IMR-90 (cell line): ENCODE measurements around the gene SPATA9. TPM values are rescaled to one million over a fixed set of nuclear protein-coding genes. Genes with fewer than 3 reads are reported as not detected.

Source experiments
- ATAC-seq: fragments of 200-7000 bp; cut with Tn5 transposase; 2 replicates; pipeline ENCODE4 v1.9.1; 2020; ENCODE audit warnings: low read depth, mild to moderate bottlenecking, moderate library complexity
- BruUV-seq: library from RNA; stranded (reverse); fragments of 400-500 nt; replicated peaks from 2 replicates; lab custom pipeline; 2021; lab: Mats Ljungman, UMichigan
- CTCF ChIA-PET: fragments of 300-600 bp; formaldehyde crosslinking; extraction: SDS; loops from one replicate; lab custom pipeline; 2021; ENCODE audit warnings: antibody characterized with exemption; lab: Yijun Ruan, JAX
- POLR2A ChIA-PET: fragments of 300-600 bp; sonication (Branson Sonifier 250); formaldehyde crosslinking; loops from one replicate; lab custom pipeline; 2022; ENCODE audit warnings: antibody characterized with exemption; ENCODE audit not compliant: unreplicated experiment; lab: Charles Lee
- DNase-seq: peaks from one replicate; pipeline ENCODE4 v3.0.0; 2013
- H2AFZ ChIP-seq: replicated peaks from 2 replicates; pipeline ENCODE3; 2013; ENCODE audit warnings: low read length, mild to moderate bottlenecking; ENCODE audit not compliant: poor library complexity
- H2AK5ac ChIP-seq: 2 replicates; pipeline ENCODE4 v1.6.1; 2013; ENCODE audit warnings: low read depth, low read length, inconsistent platforms
- H2AK9ac ChIP-seq: replicated peaks from 2 replicates; pipeline ENCODE3; 2013; ENCODE audit warnings: mild to moderate bottlenecking, low read depth, low read length, moderate library complexity; ENCODE audit not compliant: poor library complexity
- H2BK120ac ChIP-seq: 2 replicates; pipeline ENCODE4 v1.6.1; 2013; ENCODE audit warnings: low read depth, low read length, inconsistent platforms
- H2BK15ac ChIP-seq: 3 replicates; pipeline ENCODE4 v1.6.1; 2013; ENCODE audit warnings: low read depth, low read length, inconsistent platforms
- H2BK20ac ChIP-seq: 2 replicates; pipeline ENCODE4 v1.6.1; 2013; ENCODE audit warnings: low read depth, mild to moderate bottlenecking, inconsistent platforms, low read length, moderate library complexity
- H2BK5ac ChIP-seq: 2 replicates; pipeline ENCODE4 v1.6.1; 2013; ENCODE audit warnings: mild to moderate bottlenecking, low read depth, low read length, inconsistent platforms; ENCODE audit not compliant: poor library complexity, severe bottlenecking
- H3K14ac ChIP-seq: replicated peaks from 2 replicates; pipeline ENCODE4 v1.6.1; 2013; ENCODE audit warnings: low read depth, low read length, inconsistent platforms
- H3K18ac ChIP-seq: 2 replicates; pipeline ENCODE4 v1.6.1; 2013; ENCODE audit warnings: low read depth, low read length, control low read depth
- H3K23ac ChIP-seq: 2 replicates; pipeline ENCODE4 v1.6.1; 2013; ENCODE audit warnings: low read depth, low read length, inconsistent platforms
- H3K27ac ChIP-seq: 2 replicates; pipeline ENCODE4 v1.5.1; 2013; ENCODE audit warnings: mild to moderate bottlenecking, control low read depth, low read length; ENCODE audit not compliant: insufficient read depth
- H3K27me3 ChIP-seq: 2 replicates; pipeline ENCODE4 v1.6.1; 2013; ENCODE audit warnings: low read length; ENCODE audit not compliant: control insufficient read depth, insufficient read depth
- H3K36me3 ChIP-seq: 2 replicates; pipeline ENCODE4 v1.6.1; 2013; ENCODE audit warnings: low read length, mixed read lengths; ENCODE audit not compliant: control insufficient read depth, insufficient read depth
- H3K4ac ChIP-seq: 2 replicates; pipeline ENCODE4 v1.6.1; 2013; ENCODE audit warnings: low read depth, low read length, inconsistent platforms
- H3K4me1 ChIP-seq: 2 replicates; pipeline ENCODE4 v1.6.1; 2013; ENCODE audit warnings: low read length, mixed read lengths; ENCODE audit not compliant: control insufficient read depth, insufficient read depth
- H3K4me2 ChIP-seq: 2 replicates; pipeline ENCODE4 v1.6.1; 2013; ENCODE audit warnings: low read depth, mild to moderate bottlenecking, control low read depth, low read length, moderate library complexity
- H3K4me3 ChIP-seq: 2 replicates; pipeline ENCODE4 v1.5.1; 2013; ENCODE audit warnings: low read depth, mild to moderate bottlenecking, control low read depth, low read length, moderate library complexity; ENCODE audit not compliant: insufficient read depth
- H3K56ac ChIP-seq: 2 replicates; pipeline ENCODE4 v1.6.1; 2013; ENCODE audit warnings: low read length, inconsistent platforms; ENCODE audit not compliant: insufficient read depth; ENCODE audit errors: extremely low read depth
- H3K79me1 ChIP-seq, 2 experiments: 2 replicates each; pipeline ENCODE4 v1.6.1; 2013; ENCODE audit warnings: low read length in 2 of 2, inconsistent platforms in 1 of 2, low read depth in 1 of 2
- H3K9ac ChIP-seq: 2 replicates; pipeline ENCODE4 v1.6.1; 2013; ENCODE audit warnings: low read depth, low read length, control low read depth
- H3K9me1 ChIP-seq: 2 replicates; pipeline ENCODE4 v1.6.1; 2013; ENCODE audit warnings: low read length, inconsistent platforms; ENCODE audit not compliant: insufficient read depth
- H3K9me3 ChIP-seq: 2 replicates; pipeline ENCODE4 v1.6.1; 2013; ENCODE audit warnings: low read length; ENCODE audit not compliant: control insufficient read depth, insufficient read depth
- H4K20me1 ChIP-seq: 2 replicates; pipeline ENCODE4 v1.6.1; 2013; ENCODE audit warnings: low read length, inconsistent platforms; ENCODE audit not compliant: insufficient read depth
- H4K5ac ChIP-seq: 2 replicates; pipeline ENCODE4 v1.6.1; 2013; ENCODE audit warnings: mild to moderate bottlenecking, low read depth, low read length, control low read depth
- H4K8ac ChIP-seq, 2 experiments: 2 replicates each; pipeline ENCODE4 v1.6.1; 2013; ENCODE audit warnings: low read depth in 2 of 2, low read length in 2 of 2, control low read depth in 1 of 2, inconsistent platforms in 1 of 2
- H4K91ac ChIP-seq: 2 replicates; pipeline ENCODE4 v1.6.1; 2013; ENCODE audit warnings: low read depth, low read length, inconsistent platforms; ENCODE audit not compliant: insufficient read depth
- BHLHE40 ChIP-seq: fragments of 150-350 bp; IDR thresholded peaks from 2 replicates; pipeline ENCODE4 v1.6.1; 2016; ENCODE audit warnings: mild to moderate bottlenecking, low read depth, low read length
- CEBPB ChIP-seq: IDR thresholded peaks from 2 replicates; pipeline ENCODE4 v1.6.1; 2012; ENCODE audit warnings: low read depth, low read length, improper control_type of control experiment
- CHD1 ChIP-seq: IDR thresholded peaks from 2 replicates; pipeline ENCODE4 v1.6.1; 2012; ENCODE audit warnings: low read depth, low read length, improper control_type of control experiment
- FOS ChIP-seq: fragments of 150-350 bp; IDR thresholded peaks from 2 replicates; pipeline ENCODE4 v1.6.1; 2016; ENCODE audit warnings: low read depth, low read length
- MAFK ChIP-seq: IDR thresholded peaks from 2 replicates; pipeline ENCODE4 v1.6.1; 2012; ENCODE audit warnings: low read depth, low read length, improper control_type of control experiment
- MAZ ChIP-seq: IDR thresholded peaks from 2 replicates; pipeline ENCODE4 v1.6.1; 2012; ENCODE audit warnings: low read depth, mild to moderate bottlenecking, low read length, improper control_type of control experiment, moderate library complexity, borderline replicate concordance
- MXI1 ChIP-seq: IDR thresholded peaks from 2 replicates; pipeline ENCODE4 v1.6.1; 2012; ENCODE audit warnings: low read depth, mild to moderate bottlenecking, low read length, moderate library complexity, borderline replicate concordance
- NFE2L2 ChIP-seq: fragments of 150-350 bp; IDR thresholded peaks from 2 replicates; pipeline ENCODE4 v1.6.1; 2016; ENCODE audit warnings: low read depth, mild to moderate bottlenecking, low read length
- POLR2A ChIP-seq: IDR thresholded peaks from 2 replicates; pipeline ENCODE4 v1.6.1; 2012; ENCODE audit warnings: mild to moderate bottlenecking, low read depth, low read length
- RAD21 ChIP-seq: IDR thresholded peaks from 2 replicates; pipeline ENCODE4 v1.6.1; 2012; ENCODE audit warnings: low read length, improper control_type of control experiment
- RCOR1 ChIP-seq: IDR thresholded peaks from 2 replicates; pipeline ENCODE4 v1.6.1; 2012; ENCODE audit warnings: mild to moderate bottlenecking, low read length, improper control_type of control experiment; ENCODE audit not compliant: insufficient replicate concordance
- RFX5 ChIP-seq: IDR thresholded peaks from 2 replicates; pipeline ENCODE4 v1.8.0; 2012; ENCODE audit warnings: low read depth, mild to moderate bottlenecking, low read length, moderate library complexity
- SMC3 ChIP-seq: fragments of 150-350 bp; IDR thresholded peaks from 2 replicates; pipeline ENCODE4 v1.6.1; 2016; ENCODE audit warnings: low read depth, mild to moderate bottlenecking, antibody characterized with exemption, low read length, moderate library complexity
- WGBS, 2 experiments: methylation state at CpG; one replicate each; pipeline versions ENCODE4 v1.1.5 to v1.1.7; 2013; ENCODE audit warnings: missing lambda C conversion rate in 2 of 2; ENCODE audit not compliant: insufficient read length in 1 of 2; ENCODE audit errors: extremely low coverage in 2 of 2; 5-methylcytosine and 5-hydroxymethylcytosine counted together
- dilution Hi-C: fragments of 300-500 bp; cut with HindIII; formaldehyde crosslinking; loops from one replicate; pipeline ENCODE4 v1.14.3; 2018; ENCODE audit warnings: low sequenced_read_pairs; ENCODE audit not compliant: unreplicated experiment
- in situ Hi-C: fragments of 300-500 bp; cut with MboI; formaldehyde crosslinking; loops from 3 replicates; pipeline ENCODE4 v1.14.3; 2019; ENCODE audit warnings: low sequenced_read_pairs, inconsistent platforms, mixed read lengths
- intact Hi-C: fragments of 100-400 bp; cut with micrococcal nuclease; formaldehyde crosslinking; loops from 2 replicates; pipeline ENCODE4 v1.10.0; 2022
- polyA plus RNA-seq, 3 experiments: library from polyadenylated mRNA; depleted of rRNA; stranded (reverse); fragments of >200 nt; gene quantifications; 2 replicates each; pipeline ENCODE4 v1.2.3, GENCODE V29; 2012; ENCODE audit warnings: low replicate concordance in 1 of 3
- total RNA-seq: library from RNA; depleted of rRNA; stranded (reverse); fragments of >200 nt; gene quantifications from 2 replicates; pipeline ENCODE4 v1.2.3, GENCODE V29; 2012
- TF ChIP-seq, protein P1 (sequence below): fragments of 150-350 bp; IDR thresholded peaks from 2 replicates; pipeline ENCODE4 v1.6.1; 2016; ENCODE audit warnings: low read depth, mild to moderate bottlenecking, low read length, moderate library complexity, borderline replicate concordance
- TF ChIP-seq, protein P2 (sequence below): fragments of 150-350 bp; IDR thresholded peaks from 2 replicates; pipeline ENCODE4 v1.6.1; 2017; ENCODE audit warnings: mild to moderate bottlenecking, antibody characterized with exemption, low read length, low read depth
- TF ChIP-seq, protein P3 (sequence below): conservative IDR thresholded peaks from 2 replicates; pipeline ENCODE4 v1.5.1; 2012; ENCODE audit warnings: mild to moderate bottlenecking, low read depth, low read length, improper control_type of control experiment

Gene SPATA9
- total and polyA plus RNA-seq, 2 of the 4 experiments (the other 2 are of a cell fraction), result 0.72 to 0.86 TPM

DNA sequence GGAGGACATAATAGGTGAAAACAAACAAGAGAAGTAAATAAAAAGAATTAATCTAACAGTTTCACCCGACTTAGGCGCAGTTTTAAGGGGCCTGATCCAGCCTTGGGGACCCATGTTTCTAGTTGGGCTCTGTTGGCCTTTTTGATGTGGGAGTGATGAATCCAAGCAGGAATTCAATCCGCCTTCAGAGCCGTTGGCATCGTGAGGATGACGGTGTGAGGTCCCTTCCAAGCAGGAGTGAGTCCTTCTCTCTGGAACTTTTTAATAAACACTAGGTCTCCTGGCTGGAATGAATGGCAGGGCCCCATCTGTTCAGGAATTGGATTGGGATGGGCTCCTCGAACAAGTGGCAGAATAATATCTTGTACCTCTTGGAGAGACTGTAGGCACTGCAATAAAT is 26.1 kb upstream of the SPATA9 start:
- Histone ChIP-seq H3K27me3 (no peaks in the 10 kb centered on the region), H3K4ac (no peak overlapping the region), H2BK5ac (no peak overlapping the region), H3K9ac (no peak overlapping the region), H4K5ac (no peak overlapping the region), H3K9me1 (no peaks in the 10 kb centered on the region; the same call in 1 of the 2 replicates), H4K20me1 (no peaks in the 10 kb centered on the region), H2BK120ac (no peak overlapping the region), H2AK9ac (no peak overlapping the region), H3K56ac (no peak overlapping the region), H2AK5ac (peak overlapping the region; percentile 67; the same call in 1 of the 2 replicates), H3K27ac (no peak overlapping the region), H3K14ac (no peak overlapping the region), H3K18ac (no peak overlapping the region), H3K79me1 (no peaks in the 10 kb centered on the region; a peak in 1 of 4 replicates), H3K36me3 (no peaks in the 10 kb centered on the region), H3K4me1 (peaks cover 2% of the 10 kb centered on the region), H3K23ac (no peak overlapping the region), H2BK15ac (no peak overlapping the region), H2BK20ac (no peak overlapping the region), H4K91ac (no peak overlapping the region), H3K4me2 (no peak overlapping the region), H4K8ac (no peak overlapping the region), H2AFZ (no peak overlapping the region), H3K9me3 (no peaks in the 10 kb centered on the region), H3K4me3 (no peak overlapping the region)
- intact Hi-C loops, result no loop called here
- dilution Hi-C loops, result no loop called here
- DNase-seq (no peak), ATAC-seq (no peak)
- CTCF ChIA-PET, result no interaction called here
- no TSS peak for BruUV-seq
- TF ChIP-seq MAZ (no peak), MXI1 (no peak), FOS (no peak), BHLHE40 (no peak), CEBPB (no peak), SMC3 (no peak), RAD21 (no peak), NFE2L2 (no peak), RCOR1 (no peak), POLR2A (no peak), RFX5 (no peak), MAFK (no peak), CHD1 (no peak)
- TF ChIP-seq, protein P1, sequence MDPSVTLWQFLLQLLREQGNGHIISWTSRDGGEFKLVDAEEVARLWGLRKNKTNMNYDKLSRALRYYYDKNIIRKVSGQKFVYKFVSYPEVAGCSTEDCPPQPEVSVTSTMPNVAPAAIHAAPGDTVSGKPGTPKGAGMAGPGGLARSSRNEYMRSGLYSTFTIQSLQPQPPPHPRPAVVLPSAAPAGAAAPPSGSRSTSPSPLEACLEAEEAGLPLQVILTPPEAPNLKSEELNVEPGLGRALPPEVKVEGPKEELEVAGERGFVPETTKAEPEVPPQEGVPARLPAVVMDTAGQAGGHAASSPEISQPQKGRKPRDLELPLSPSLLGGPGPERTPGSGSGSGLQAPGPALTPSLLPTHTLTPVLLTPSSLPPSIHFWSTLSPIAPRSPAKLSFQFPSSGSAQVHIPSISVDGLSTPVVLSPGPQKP, result no peak
- TF ChIP-seq, protein P2, sequence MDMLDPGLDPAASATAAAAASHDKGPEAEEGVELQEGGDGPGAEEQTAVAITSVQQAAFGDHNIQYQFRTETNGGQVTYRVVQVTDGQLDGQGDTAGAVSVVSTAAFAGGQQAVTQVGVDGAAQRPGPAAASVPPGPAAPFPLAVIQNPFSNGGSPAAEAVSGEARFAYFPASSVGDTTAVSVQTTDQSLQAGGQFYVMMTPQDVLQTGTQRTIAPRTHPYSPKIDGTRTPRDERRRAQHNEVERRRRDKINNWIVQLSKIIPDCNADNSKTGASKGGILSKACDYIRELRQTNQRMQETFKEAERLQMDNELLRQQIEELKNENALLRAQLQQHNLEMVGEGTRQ, result no peak
- TF ChIP-seq, protein P3, sequence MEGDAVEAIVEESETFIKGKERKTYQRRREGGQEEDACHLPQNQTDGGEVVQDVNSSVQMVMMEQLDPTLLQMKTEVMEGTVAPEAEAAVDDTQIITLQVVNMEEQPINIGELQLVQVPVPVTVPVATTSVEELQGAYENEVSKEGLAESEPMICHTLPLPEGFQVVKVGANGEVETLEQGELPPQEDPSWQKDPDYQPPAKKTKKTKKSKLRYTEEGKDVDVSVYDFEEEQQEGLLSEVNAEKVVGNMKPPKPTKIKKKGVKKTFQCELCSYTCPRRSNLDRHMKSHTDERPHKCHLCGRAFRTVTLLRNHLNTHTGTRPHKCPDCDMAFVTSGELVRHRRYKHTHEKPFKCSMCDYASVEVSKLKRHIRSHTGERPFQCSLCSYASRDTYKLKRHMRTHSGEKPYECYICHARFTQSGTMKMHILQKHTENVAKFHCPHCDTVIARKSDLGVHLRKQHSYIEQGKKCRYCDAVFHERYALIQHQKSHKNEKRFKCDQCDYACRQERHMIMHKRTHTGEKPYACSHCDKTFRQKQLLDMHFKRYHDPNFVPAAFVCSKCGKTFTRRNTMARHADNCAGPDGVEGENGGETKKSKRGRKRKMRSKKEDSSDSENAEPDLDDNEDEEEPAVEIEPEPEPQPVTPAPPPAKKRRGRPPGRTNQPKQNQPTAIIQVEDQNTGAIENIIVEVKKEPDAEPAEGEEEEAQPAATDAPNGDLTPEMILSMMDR, result no peak
- in situ Hi-C loops, result no loop called here
- POLR2A ChIA-PET, result no interaction called here
- WGBS, 2 experiments, result 100% methylated on average over 2 of the region's 7 CpGs; no CpG with 5 or more reads in 1 of the 2 experiments
